ENCODE results near the gene VWA2.

The VWA2 gene, protein sequence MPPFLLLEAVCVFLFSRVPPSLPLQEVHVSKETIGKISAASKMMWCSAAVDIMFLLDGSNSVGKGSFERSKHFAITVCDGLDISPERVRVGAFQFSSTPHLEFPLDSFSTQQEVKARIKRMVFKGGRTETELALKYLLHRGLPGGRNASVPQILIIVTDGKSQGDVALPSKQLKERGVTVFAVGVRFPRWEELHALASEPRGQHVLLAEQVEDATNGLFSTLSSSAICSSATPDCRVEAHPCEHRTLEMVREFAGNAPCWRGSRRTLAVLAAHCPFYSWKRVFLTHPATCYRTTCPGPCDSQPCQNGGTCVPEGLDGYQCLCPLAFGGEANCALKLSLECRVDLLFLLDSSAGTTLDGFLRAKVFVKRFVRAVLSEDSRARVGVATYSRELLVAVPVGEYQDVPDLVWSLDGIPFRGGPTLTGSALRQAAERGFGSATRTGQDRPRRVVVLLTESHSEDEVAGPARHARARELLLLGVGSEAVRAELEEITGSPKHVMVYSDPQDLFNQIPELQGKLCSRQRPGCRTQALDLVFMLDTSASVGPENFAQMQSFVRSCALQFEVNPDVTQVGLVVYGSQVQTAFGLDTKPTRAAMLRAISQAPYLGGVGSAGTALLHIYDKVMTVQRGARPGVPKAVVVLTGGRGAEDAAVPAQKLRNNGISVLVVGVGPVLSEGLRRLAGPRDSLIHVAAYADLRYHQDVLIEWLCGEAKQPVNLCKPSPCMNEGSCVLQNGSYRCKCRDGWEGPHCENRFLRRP

DNA sequence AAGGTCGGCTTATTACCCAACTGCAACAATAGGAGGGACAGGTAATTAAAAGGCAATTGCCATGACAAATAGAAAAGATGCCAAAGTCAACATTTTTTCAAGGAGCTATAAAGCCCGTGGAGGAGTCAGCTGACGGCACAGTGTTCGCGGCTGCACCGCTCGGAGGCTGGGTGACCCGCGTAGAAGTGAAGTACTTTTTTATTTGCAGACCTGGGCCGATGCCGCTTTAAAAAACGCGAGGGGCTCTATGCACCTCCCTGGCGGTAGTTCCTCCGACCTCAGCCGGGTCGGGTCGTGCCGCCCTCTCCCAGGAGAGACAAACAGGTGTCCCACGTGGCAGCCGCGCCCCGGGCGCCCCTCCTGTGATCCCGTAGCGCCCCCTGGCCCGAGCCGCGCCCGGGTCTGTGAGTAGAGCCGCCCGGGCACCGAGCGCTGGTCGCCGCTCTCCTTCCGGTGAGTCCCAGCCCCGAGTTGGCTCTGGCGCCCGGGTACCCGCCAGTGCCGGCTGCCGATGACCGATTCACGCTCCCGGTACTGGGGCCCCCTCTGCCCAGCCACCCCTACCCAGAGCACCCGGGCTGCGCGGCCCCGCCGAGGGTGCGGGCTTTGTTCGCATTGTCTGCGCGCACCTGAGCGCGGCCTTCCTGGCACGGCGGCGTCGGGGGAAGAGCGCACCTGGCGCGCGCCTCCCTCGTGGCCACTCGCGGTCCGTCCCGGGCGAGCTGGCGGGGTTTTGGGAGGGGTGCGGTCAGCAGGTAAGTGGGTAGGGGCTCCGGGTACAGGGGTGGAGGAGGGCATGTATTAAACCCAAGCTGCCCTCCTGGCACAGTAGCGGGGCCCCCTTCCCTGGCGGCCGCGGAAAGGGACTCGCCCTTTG is at the start of gene VWA2:
VWA2 (plus strand) TSS at position 138 of the 877 bp plus-strand sequence. CDS start 9,460 bp downstream, outside the sequence.
- TF ChIP-seq GATA2 (IDR thresholded peaks at IDR 0.05; ENCODE audit: low read depth, low read length) (no peak), GATA3 (IDR thresholded peaks at IDR 0.05; ENCODE audit: low read depth, low read length) (no peak)

DNA sequence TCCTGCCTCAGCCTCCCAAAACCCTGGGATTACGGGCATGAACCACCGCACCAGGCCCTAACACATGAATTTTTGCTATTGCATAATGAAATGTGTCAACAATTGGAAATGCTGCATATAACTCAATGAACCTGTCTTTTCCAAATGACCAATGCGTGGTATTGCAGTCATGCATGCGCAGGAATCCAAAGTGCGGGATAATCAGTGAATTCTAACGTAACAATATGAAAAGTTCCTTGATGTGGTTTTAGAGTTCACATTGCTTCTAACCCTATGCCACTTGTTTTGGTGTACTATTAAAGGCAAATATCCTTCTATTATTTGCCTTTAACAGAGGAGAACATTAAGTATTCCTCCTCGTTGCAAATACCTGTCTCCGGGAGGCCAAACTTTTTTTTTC is 49.4 kb upstream of the VWA2 start:
- TF ChIP-seq GATA2 (IDR thresholded peaks at IDR 0.05; ENCODE audit: low read depth, low read length) = no peak
- TF ChIP-seq GATA3 (IDR thresholded peaks at IDR 0.05; ENCODE audit: low read depth, low read length) = no peak

DNA sequence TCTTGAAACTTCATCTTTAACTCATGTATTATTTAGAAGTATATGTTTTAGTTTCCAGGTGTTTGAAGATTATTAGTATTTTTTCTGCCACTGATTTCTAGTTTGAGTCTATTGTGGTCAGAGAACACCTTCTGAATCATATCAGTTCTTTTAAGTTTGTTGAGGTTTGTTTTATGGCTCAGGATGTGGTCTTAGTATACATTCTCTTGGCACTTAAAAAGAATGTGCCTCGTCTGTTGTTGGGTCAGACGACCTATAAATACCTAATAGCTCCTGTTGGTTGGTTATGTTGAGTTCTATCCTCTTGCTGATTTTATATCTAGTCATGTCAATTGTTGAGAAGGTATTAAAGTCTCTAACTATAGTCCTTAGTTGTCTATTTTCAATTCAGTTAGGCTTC is 44.0 kb upstream of the VWA2 start:
- TF ChIP-seq GATA3 (IDR thresholded peaks at IDR 0.05; ENCODE audit: low read depth, low read length) = no peak
- TF ChIP-seq GATA2 (IDR thresholded peaks at IDR 0.05; ENCODE audit: low read depth, low read length) = no peak

DNA sequence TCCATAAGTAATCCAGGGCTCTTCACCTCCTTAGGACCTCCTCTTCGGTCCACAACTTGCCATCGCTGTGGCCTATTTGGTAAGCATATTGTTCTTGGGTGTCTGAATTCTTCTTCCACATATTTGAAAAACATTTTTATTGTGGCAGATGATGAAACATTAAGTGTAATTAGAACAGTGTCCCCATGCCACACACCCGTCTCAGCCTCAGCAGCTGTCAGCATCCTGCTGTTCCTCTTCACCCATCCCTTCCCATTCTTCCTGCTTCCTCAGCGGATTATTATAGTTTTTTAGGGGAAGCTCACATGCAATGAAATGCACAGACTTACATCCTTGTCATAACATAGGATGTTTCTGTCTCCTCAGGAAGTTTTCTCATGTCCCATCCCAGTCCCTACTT is 39.8 kb upstream of the VWA2 start:
- TF ChIP-seq GATA3 (IDR thresholded peaks at IDR 0.05; ENCODE audit: low read depth, low read length) (no peak), GATA2 (IDR thresholded peaks at IDR 0.05; ENCODE audit: low read depth, low read length) (no peak)

DNA sequence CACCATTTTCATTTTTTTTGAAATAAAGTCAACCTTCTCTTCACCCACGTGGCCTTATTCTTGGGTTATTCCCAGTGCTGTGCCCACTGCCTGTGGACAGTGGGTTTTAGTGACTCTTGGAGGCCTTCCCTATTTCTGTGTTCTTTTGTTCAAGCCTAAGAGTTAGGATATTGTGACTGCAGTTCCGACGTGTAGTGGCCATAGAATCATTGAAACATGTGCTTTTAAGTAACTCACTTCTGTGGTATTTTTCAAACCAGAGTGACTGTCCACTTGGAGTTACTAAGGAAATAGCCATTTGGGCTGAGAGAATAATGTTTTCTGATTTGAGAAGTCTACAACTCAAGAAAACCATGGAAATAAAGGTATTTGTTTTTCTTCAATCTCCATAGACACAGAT is 36.2 kb upstream of the VWA2 start:
- no peak for TF ChIP-seq GATA3 (IDR thresholded peaks at IDR 0.05; ENCODE audit: low read depth, low read length)
- no peak for TF ChIP-seq GATA2 (IDR thresholded peaks at IDR 0.05; ENCODE audit: low read depth, low read length)

DNA sequence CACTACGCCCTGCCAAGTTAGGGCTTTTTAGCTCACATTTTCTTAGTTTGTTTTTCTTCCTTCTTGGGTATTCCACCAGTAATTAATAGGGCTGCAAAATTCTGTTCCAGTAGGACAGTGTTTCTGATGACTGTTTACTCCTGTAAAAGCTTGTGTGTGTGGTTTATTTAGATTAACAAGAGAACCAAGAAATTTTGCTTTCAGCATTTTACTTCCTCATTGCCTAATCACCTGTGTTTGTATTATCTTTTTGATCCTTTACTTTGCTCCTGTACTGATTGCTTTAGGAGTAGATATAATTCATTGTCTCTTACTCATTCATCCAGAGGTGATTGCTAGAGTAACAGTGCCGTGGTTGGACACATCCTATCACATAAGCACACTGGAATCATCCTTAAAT is 32.2 kb upstream of the VWA2 start:
- no peak for TF ChIP-seq GATA3 (IDR thresholded peaks at IDR 0.05; ENCODE audit: low read depth, low read length)
- TF ChIP-seq GATA2 (IDR thresholded peaks at IDR 0.05; ENCODE audit: low read depth, low read length) = no peak

DNA sequence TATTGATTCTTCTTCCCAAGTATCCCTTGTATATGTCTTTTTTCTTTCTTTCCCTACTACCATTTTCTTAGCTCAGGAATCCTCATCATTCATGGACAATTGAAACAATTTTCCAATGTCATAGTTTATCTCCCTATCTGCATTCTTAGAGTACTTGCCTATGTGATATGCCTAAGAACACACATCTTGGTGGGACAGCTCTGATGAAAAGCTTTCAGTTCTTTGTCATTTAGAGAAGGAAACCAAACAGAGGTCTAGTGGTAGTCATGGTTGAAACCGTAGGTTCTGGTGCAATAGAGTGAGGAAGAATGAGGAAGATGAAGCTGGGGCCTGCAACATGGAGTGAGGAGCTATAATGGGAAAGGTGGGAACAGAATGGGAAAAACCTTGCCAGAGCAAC is 31.7 kb upstream of the VWA2 start:
- TF ChIP-seq GATA3 (IDR thresholded peaks at IDR 0.05; ENCODE audit: low read depth, low read length) (no peak), GATA2 (IDR thresholded peaks at IDR 0.05; ENCODE audit: low read depth, low read length) (no peak)

DNA sequence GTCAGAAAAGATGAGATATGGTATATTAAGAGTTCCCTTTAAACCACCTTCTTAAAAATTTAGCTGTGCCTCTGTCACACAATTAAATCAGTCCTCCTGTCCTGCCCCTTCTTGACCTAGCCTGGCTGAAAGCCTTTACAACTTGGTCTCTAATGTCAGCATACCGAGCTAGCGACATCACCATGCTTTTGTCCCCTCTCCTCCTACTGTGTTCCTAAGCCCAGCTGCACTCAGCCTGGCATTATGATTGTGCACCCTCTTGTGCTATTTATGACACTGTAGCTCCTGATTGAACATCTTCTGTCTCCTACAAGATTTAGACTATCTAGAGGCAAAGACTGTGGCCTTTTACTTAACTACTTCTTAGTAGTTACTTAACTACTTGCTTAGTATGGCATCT is 30.7 kb upstream of the VWA2 start:
- no peak for TF ChIP-seq GATA3 (IDR thresholded peaks at IDR 0.05; ENCODE audit: low read depth, low read length)
- TF ChIP-seq GATA2 (IDR thresholded peaks at IDR 0.05; ENCODE audit: low read depth, low read length) = no peak

DNA sequence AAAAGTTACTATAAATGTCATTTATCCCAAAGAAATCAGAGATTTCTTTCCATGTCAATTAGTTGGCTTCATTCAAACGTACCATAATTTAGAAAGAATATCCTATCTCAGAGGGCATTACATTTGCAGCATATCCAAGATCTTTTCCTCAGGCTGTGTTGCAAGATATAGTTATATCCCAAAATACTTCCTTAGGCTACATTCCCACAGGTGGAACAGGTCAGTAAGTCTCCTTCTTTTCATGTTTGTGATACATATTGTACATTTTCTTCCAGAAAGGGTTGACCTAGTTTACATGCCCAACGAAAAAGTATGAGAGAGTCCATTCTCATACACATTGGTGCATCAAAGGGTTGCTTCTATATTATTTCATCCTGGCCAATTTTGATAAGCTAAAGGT is 26.9 kb upstream of the VWA2 start:
- no peak for TF ChIP-seq GATA2 (IDR thresholded peaks at IDR 0.05; ENCODE audit: low read depth, low read length)
- no peak for TF ChIP-seq GATA3 (IDR thresholded peaks at IDR 0.05; ENCODE audit: low read depth, low read length)

DNA sequence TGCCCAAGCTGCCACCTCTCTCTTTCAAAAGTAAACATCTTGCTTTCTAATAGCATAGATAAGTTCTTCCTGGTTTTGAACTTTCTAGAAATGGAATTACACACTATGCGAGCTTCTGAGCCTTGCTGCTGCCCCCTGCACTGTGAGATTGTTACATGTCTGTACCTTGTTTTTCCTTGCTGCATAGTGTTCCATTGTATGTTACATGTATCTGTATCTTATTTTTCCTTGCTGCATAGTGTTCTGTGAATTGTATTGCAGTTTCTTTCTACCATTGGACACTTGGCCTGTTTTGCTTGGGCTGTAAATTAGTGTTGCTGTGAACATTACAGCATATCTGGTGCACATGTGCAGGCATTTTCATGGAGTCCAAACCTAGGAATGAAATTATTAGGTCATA is 24.0 kb upstream of the VWA2 start:
- TF ChIP-seq GATA3 (IDR thresholded peaks at IDR 0.05; ENCODE audit: low read depth, low read length) (no peak), GATA2 (IDR thresholded peaks at IDR 0.05; ENCODE audit: low read depth, low read length) (no peak)

DNA sequence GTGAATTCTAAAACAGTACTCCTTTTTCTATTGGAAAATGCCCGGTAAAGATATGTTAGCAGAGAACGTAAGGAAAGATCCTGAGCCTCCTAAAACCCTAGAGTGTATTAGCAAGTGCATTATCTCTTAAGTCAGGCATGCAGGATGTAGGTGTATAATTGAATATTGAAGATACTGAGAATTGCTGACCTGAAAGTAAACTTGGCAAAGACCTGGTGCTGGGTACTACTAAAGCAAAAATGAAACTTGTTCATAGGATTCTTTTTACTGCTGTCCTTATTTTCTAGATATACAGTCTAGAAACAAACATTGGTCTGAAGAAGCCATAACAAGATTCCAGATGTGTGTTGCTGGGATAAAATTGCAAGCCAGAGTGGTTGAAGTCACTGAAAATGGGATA is 18.8 kb upstream of the VWA2 start:
- TF ChIP-seq GATA2 (IDR thresholded peaks at IDR 0.05; ENCODE audit: low read depth, low read length) = no peak
- no peak for TF ChIP-seq GATA3 (IDR thresholded peaks at IDR 0.05; ENCODE audit: low read depth, low read length)

DNA sequence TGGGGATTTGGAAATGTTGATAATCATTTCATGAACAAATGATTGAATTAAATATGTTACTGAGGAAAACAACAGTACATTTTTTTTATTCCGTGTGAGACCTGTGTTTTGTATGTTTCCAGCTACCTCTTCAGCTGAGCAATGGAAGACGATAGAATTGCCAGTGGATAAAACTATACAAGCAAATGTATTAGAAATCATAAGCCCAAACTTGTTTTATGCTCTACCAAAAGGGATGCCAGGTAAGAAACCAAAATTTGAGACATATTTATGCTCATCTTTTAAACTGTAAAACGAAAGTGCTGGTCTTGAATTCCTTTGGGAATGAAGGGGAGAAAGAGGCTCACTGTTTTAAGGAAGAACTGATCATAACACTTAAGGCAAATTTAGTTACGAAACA is 17.8 kb upstream of the VWA2 start:
- no peak for TF ChIP-seq GATA3 (IDR thresholded peaks at IDR 0.05; ENCODE audit: low read depth, low read length)
- TF ChIP-seq GATA2 (IDR thresholded peaks at IDR 0.05; ENCODE audit: low read depth, low read length) = no peak

DNA sequence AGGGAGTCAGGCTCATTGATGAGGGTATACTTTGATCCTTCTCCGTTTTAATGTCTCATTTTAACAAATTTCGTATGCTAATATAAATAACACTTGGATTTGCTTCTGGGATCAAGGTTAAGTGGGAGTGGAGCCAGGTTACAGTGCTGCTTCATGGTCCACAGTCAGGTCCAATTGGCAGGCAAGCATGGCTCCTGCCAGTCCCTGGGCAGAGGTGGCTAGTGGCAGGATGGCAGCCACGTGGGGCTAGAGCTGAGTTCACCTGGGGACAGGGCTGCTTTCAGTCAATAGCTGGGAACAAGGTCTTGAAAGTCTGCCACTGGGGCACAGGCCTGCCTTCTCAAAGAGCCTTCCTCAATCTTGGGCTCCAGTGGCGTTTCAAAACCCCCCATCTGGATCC is 16.0 kb upstream of the VWA2 start:
- TF ChIP-seq GATA2 (IDR thresholded peaks at IDR 0.05; ENCODE audit: low read depth, low read length) = no peak
- TF ChIP-seq GATA3 (IDR thresholded peaks at IDR 0.05; ENCODE audit: low read depth, low read length) = no peak

DNA sequence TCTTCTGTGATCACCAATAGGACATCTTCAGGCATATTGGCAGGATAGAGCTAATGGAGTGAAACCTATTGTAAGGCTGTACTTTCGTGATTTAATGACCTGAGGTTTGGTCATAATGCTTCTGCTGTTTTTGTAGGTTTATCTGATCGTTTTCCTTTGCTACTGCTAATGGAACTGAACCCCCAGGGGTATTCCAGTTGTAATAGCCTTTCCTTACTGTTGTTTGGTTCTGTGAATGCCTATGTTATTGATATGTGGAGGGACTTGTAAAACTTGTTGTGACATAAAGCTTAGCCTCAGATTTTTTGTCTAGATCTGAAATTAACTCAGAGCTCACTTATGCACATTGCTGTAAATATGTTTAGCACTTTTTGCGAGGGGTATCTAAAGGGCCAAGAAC is 10.9 kb upstream of the VWA2 start:
- no peak for TF ChIP-seq GATA3 (IDR thresholded peaks at IDR 0.05; ENCODE audit: low read depth, low read length)
- no peak for TF ChIP-seq GATA2 (IDR thresholded peaks at IDR 0.05; ENCODE audit: low read depth, low read length)

Measured in SH-SY5Y (cell line).